ENCODE data around the gene IL36B.

DNA sequence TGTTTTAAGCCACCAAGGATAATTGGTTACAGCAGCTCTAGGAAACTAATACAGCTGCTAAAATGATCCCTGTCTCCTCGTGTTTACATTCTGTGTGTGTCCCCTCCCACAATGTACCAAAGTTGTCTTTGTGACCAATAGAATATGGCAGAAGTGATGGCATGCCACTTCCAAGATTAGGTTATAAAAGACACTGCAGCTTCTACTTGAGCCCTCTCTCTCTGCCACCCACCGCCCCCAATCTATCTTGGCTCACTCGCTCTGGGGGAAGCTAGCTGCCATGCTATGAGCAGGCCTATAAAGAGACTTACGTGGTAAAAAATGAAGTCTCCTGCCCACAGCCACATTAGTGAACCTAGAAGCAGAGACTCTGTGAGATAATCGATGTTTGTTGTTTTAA, 11.6 kb upstream of the IL36B start:
- TF ChIP-seq TAF1 (IDR thresholded peaks at IDR 0.05; ENCODE audit: low read depth, low read length) (no peak), POLR2AphosphoS5 (IDR thresholded peaks at IDR 0.05; ENCODE audit: low read depth, low read length) (no peak), POLR2A (IDR thresholded peaks at IDR 0.05; ENCODE audit: low read depth, low read length) (no peak), POU2F2 (IDR thresholded peaks at IDR 0.05; ENCODE audit: low read depth, low read length) (no peak), SPI1 (IDR thresholded peaks at IDR 0.05; ENCODE audit: low read depth, low read length) (no peak), PAX5 (IDR thresholded peaks at IDR 0.05; ENCODE audit: insufficient read depth, low read length, severe bottlenecking) (no peak)
